HepG2 (cell line): ENCODE measurements around the gene GHRH. TPM values are rescaled to one million over a fixed set of nuclear protein-coding genes. Genes with fewer than 3 reads are reported as not detected.

Source experiments
- CBX2 ChIP-seq, 2 experiments: fragments of 200-600 bp in 1 of 2; sonication (generic); formaldehyde crosslinking in 1 of 2; IDR thresholded peaks; 2 replicates each; pipeline versions ENCODE4 v1.7.0 to v1.8.1; 2018 to 2022; ENCODE audit warnings: low read depth in 2 of 2, low read length in 1 of 2, mild to moderate bottlenecking in 1 of 2, missing genetic modification reagents in 1 of 2
- CC2D1A ChIP-seq: sonication (generic); formaldehyde crosslinking; IDR thresholded peaks from 2 replicates; pipeline ENCODE4 v1.8.1; 2023; ENCODE audit warnings: mild to moderate bottlenecking, missing genetic modification reagents
- CREBL2 ChIP-seq: sonication (generic); formaldehyde crosslinking; IDR thresholded peaks from 2 replicates; pipeline ENCODE4 v1.8.1; 2023; ENCODE audit warnings: missing genetic modification reagents, mild to moderate bottlenecking, borderline replicate concordance
- FOXC1 ChIP-seq: sonication (generic); formaldehyde crosslinking; IDR thresholded peaks from 2 replicates; pipeline ENCODE4 v1.8.0; 2022; ENCODE audit warnings: mild to moderate bottlenecking, missing genetic modification reagents, borderline replicate concordance
- FOXP1 ChIP-seq, 2 experiments: fragments of 450-650 bp in 1 of 2; IDR thresholded peaks; 2 replicates each; pipeline ENCODE4 v1.6.1; 2017 to 2018; ENCODE audit warnings: antibody characterized with exemption in 1 of 2
- GABPA ChIP-seq, 2 experiments: IDR thresholded peaks; 2 replicates each; pipeline ENCODE4 v1.6.1; 2011 to 2016; ENCODE audit warnings: low read depth in 2 of 2, low read length in 1 of 2, missing biosample characterization in 1 of 2, missing genetic modification characterization in 1 of 2
- HCFC1 ChIP-seq: fragments of 150-350 bp; IDR thresholded peaks from 2 replicates; pipeline ENCODE4 v1.6.1; 2014; ENCODE audit warnings: low read depth, low read length
- HMG20A ChIP-seq: IDR thresholded peaks from 2 replicates; pipeline ENCODE4 v1.6.1; 2016; ENCODE audit warnings: borderline replicate concordance
- HNRNPUL1 ChIP-seq: fragments of 200-400 bp; formaldehyde crosslinking; IDR thresholded peaks from 2 replicates; pipeline ENCODE4 v1.6.1; 2017; ENCODE audit warnings: low read depth, mild to moderate bottlenecking, low read length, moderate library complexity
- KAT8 ChIP-seq: IDR thresholded peaks from 2 replicates; pipeline ENCODE4 v1.6.1; 2016; ENCODE audit warnings: missing genetic modification reagents, missing compliant biosample characterization
- KLF11 ChIP-seq: IDR thresholded peaks from 2 replicates; pipeline ENCODE4 v1.6.1; 2016; ENCODE audit warnings: missing compliant biosample characterization
- MAX ChIP-seq: IDR thresholded peaks from 2 replicates; pipeline ENCODE4 v1.6.1; 2012; ENCODE audit warnings: inconsistent platforms
- MEIS1 ChIP-seq: sonication (generic); formaldehyde crosslinking; IDR thresholded peaks from 2 replicates; pipeline ENCODE4 v1.9.0; 2021; ENCODE audit warnings: mild to moderate bottlenecking, missing genetic modification reagents, moderate library complexity, borderline replicate concordance
- NFE2L2 ChIP-seq: fragments of 150-350 bp; IDR thresholded peaks from 2 replicates; pipeline ENCODE4 v1.6.1; 2014; ENCODE audit warnings: low read length
- RNF219 ChIP-seq: sonication (generic); formaldehyde crosslinking; IDR thresholded peaks from 2 replicates; pipeline ENCODE4 v1.5.0; 2020; ENCODE audit warnings: mild to moderate bottlenecking, missing genetic modification reagents
- SALL1 ChIP-seq: sonication (generic); formaldehyde crosslinking; IDR thresholded peaks from 2 replicates; pipeline ENCODE4 v1.8.0; 2022; ENCODE audit warnings: mild to moderate bottlenecking, missing genetic modification reagents
- TFDP1 ChIP-seq: IDR thresholded peaks from 2 replicates; pipeline ENCODE4 v1.6.1; 2016; ENCODE audit warnings: missing compliant biosample characterization, missing genetic modification reagents, borderline replicate concordance
- TMF1 ChIP-seq: sonication (generic); formaldehyde crosslinking; IDR thresholded peaks from 2 replicates; pipeline ENCODE4 v1.8.1; 2022; ENCODE audit warnings: low read depth, missing genetic modification reagents
- YEATS4 ChIP-seq: sonication (generic); formaldehyde crosslinking; IDR thresholded peaks from 2 replicates; pipeline ENCODE4 v1.4.0; 2020; ENCODE audit warnings: missing genetic modification reagents, borderline replicate concordance
- YY1 ChIP-seq: IDR thresholded peaks from 2 replicates; pipeline ENCODE4 v1.6.1; 2011; ENCODE audit warnings: low read length, low read depth, moderate library complexity, mild to moderate bottlenecking; ENCODE audit not compliant: insufficient read depth, insufficient replicate concordance
- ZNF343 ChIP-seq: sonication (generic); formaldehyde crosslinking; IDR thresholded peaks from 2 replicates; pipeline ENCODE4 v1.4.0; 2020; ENCODE audit warnings: mild to moderate bottlenecking, missing genetic modification reagents
- ZNF354B ChIP-seq: sonication (generic); formaldehyde crosslinking; IDR thresholded peaks from 2 replicates; pipeline ENCODE4 v1.8.0; 2022; ENCODE audit warnings: mild to moderate bottlenecking, missing genetic modification reagents
- ZNF547 ChIP-seq: sonication (generic); formaldehyde crosslinking; IDR thresholded peaks from 2 replicates; pipeline ENCODE4 v1.5.1; 2020; ENCODE audit warnings: mild to moderate bottlenecking, missing genetic modification reagents
- ZNF674 ChIP-seq: sonication (generic); formaldehyde crosslinking; IDR thresholded peaks from 2 replicates; pipeline ENCODE4 v1.5.0; 2020; ENCODE audit warnings: low read depth, mild to moderate bottlenecking, missing genetic modification reagents
- ZNF775 ChIP-seq: sonication (generic); formaldehyde crosslinking; IDR thresholded peaks from 2 replicates; pipeline ENCODE4 v1.4.0; 2020; ENCODE audit warnings: missing genetic modification reagents, mild to moderate bottlenecking, moderate library complexity, borderline replicate concordance
- ZNF83 ChIP-seq: sonication (generic); formaldehyde crosslinking; IDR thresholded peaks from 2 replicates; pipeline ENCODE4 v1.4.0; 2020; ENCODE audit warnings: missing genetic modification reagents, mild to moderate bottlenecking, borderline replicate concordance
- ZNF841 ChIP-seq: sonication (generic); formaldehyde crosslinking; IDR thresholded peaks from 2 replicates; pipeline ENCODE4 v1.8.1; 2023; ENCODE audit warnings: missing genetic modification reagents, borderline replicate concordance
- polyA plus RNA-seq, 8 experiments: library from polyadenylated mRNA; depleted of rRNA in 3 of 8; stranded (reverse) in 7 of 8; unstranded in 1 of 8; fragments of >200 nt; fragmentation: Illumina TruSeq in 4 of 8; extraction: Trizol in 4 of 8; gene quantifications; 2 replicates each; pipeline versions ENCODE4 v1.2.1 to v1.2.3, GENCODE V29; 2011 to 2016; ENCODE audit warnings: low read depth in 4 of 8, missing spikeins in 1 of 8, mixed read lengths in 1 of 8; ENCODE audit not compliant: insufficient read depth in 1 of 8
- total RNA-seq, 5 experiments: library from RNA; depleted of rRNA; stranded (reverse); fragments of >200 nt; fragmentation: Illumina TruSeq; extraction: Trizol; gene quantifications; 2 replicates each; pipeline ENCODE4 v1.2.3, GENCODE V29; 2016; ENCODE audit warnings: low read depth in 1 of 5

Gene GHRH
- total and polyA plus RNA-seq, 2 of the 13 experiments (the other 11 are each of a cell fraction or from before 2014, with no cell fraction given), result not detected

- TF ChIP-seq GABPA (IDR thresholded peaks at IDR 0.05; ENCODE audit: low read depth, low read length), result no peak
- TF ChIP-seq GABPA (CRISPR knock-in tag; IDR thresholded peaks at IDR 0.05; ENCODE audit: low read depth), result peak; percentile 75
- 0 out of 2 replicates have a peak, but pooled peaks have one; percentile 65 for TF ChIP-seq KAT8 (CRISPR knock-in tag)
- no peak for TF ChIP-seq ZNF775
- TF ChIP-seq ZNF841 (CRISPR knock-in tag), result peak; percentile 49; the same call in 1 of the 2 replicates
- TF ChIP-seq ZNF547 (CRISPR knock-in tag), result no peak
- TF ChIP-seq HNRNPUL1, result no peak
- no peak for TF ChIP-seq CREBL2 (CRISPR knock-in tag)
- no peak for TF ChIP-seq ZNF83
- peak; percentile 90 for TF ChIP-seq HMG20A (CRISPR knock-in tag)
- TF ChIP-seq RNF219, result no peak
- no peak for TF ChIP-seq CC2D1A
- TF ChIP-seq HCFC1, result no peak
- no peak for TF ChIP-seq YY1
- TF ChIP-seq TFDP1 (CRISPR knock-in tag), result peak; percentile 76; the same call in 1 of the 2 replicates
- peak; percentile 85 for TF ChIP-seq TMF1 (CRISPR knock-in tag)
- TF ChIP-seq FOXC1 (CRISPR knock-in tag), result peak; percentile 86; the same call in 1 of the 2 replicates
- no peak for TF ChIP-seq FOXP1 (IDR thresholded peaks at IDR 0.05)
- TF ChIP-seq FOXP1 (CRISPR knock-in tag; IDR thresholded peaks at IDR 0.05), result peak; percentile 83
- 0 out of 2 replicates have a peak, but pooled peaks have one; percentile 38 for TF ChIP-seq ZNF674
- no peak for TF ChIP-seq NFE2L2
- peak; percentile 96 for TF ChIP-seq SALL1 (CRISPR knock-in tag)
- no peak for TF ChIP-seq ZNF343 (CRISPR knock-in tag)
- no peak for TF ChIP-seq KLF11
- peak; percentile 70; the same call in 1 of the 2 replicates for TF ChIP-seq YEATS4 (CRISPR knock-in tag)
- TF ChIP-seq MEIS1 (CRISPR knock-in tag), result no peak
- peak; percentile 65; the same call in 1 of the 2 replicates for TF ChIP-seq ZNF354B (CRISPR knock-in tag)
- no peak for TF ChIP-seq CBX2 (IDR thresholded peaks at IDR 0.05; ENCODE audit: low read depth, low read length)
- no peak for TF ChIP-seq CBX2 (CRISPR knock-in tag; IDR thresholded peaks at IDR 0.05; ENCODE audit: low read depth)
- TF ChIP-seq MAX, result peak; percentile 95
Measured at GRCh38 chr20:37285664-37286374, 24.2 kb upstream of the GHRH start (continued).
